GM13976 (cell line): Measurements from ENCODE around the gene SIK3.

Experiments used
- DNase-seq: peaks from one replicate; pipeline ENCODE4 v3.0.0; 2012; ENCODE audit warnings: low spot score
- CTCF ChIP-seq: IDR thresholded peaks from 2 replicates; pipeline ENCODE4 v1.5.1; 2012; ENCODE audit warnings: borderline replicate concordance, mild to moderate bottlenecking; ENCODE audit not compliant: insufficient read depth; ENCODE audit errors: extremely low read depth, missing control alignments, control extremely low read depth
- in situ Hi-C: fragments of 300-500 bp; cut with MboI; formaldehyde crosslinking; loops from one replicate; pipeline ENCODE4 v1.12.0; 2022; ENCODE audit warnings: low sequenced_read_pairs, mixed read lengths, inconsistent platforms; ENCODE audit not compliant: unreplicated experiment

Gene SIK3

GRCh38 chr11:116930177-116930576 lies 168.1 kb downstream of the SIK3 start:
- no peak for TF ChIP-seq CTCF
- DNase-seq: peak; percentile 22
- in situ Hi-C loops: no loop called here

GRCh38 chr11:116929414-116930090 lies 168.7 kb downstream of the SIK3 start:
- TF ChIP-seq CTCF: no peak
- in situ Hi-C loops: no loop called here
- no peak for DNase-seq

GRCh38 chr11:116928845-116929244 lies 169.4 kb downstream of the SIK3 start:
- no peak for DNase-seq
- TF ChIP-seq CTCF: no peak
- in situ Hi-C loops: no loop called here

- peak; percentile 41 for DNase-seq
- in situ Hi-C loops: no loop called here
- TF ChIP-seq CTCF: no peak
Measured at GRCh38 chr11:116928102-116928777, 170.0 kb downstream of the SIK3 start.

GRCh38 chr11:116927163-116927974 lies 170.9 kb downstream of the SIK3 start:
- TF ChIP-seq CTCF: peak; percentile 27

GRCh38 chr11:116925050-116925449 lies 173.2 kb downstream of the SIK3 start:
- DNase-seq: no peak
- in situ Hi-C loops: no loop called here
- no peak for TF ChIP-seq CTCF

More at GRCh38 chr11:116927163-116927974, 170.9 kb downstream of the SIK3 start:
- in situ Hi-C loops: no loop called here
- DNase-seq: no peak
